ENCODE measurements around the gene TPP2.

Gene TPP2

DNA sequence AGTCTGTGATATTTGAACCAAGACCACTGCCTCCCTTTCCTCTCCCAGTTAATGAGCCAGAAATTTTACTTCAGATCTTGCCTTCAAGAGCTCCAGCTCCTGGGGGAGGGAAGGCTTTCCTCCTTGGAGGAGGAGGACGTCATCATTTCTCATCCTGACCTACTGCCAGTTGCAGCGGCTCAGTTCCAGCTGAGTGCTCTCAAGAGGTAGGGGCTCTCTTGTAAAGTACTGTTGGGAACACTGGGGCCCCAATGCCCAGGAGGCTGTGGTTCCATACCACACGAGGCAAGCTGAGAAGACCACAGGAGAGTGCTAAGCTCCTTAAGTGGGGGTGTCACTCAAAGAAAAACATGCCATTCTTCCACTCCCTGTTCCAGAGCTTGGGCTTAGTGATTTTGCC lies 61.9 kb downstream of the TPP2 start:
- DNase-seq = no peak

DNA sequence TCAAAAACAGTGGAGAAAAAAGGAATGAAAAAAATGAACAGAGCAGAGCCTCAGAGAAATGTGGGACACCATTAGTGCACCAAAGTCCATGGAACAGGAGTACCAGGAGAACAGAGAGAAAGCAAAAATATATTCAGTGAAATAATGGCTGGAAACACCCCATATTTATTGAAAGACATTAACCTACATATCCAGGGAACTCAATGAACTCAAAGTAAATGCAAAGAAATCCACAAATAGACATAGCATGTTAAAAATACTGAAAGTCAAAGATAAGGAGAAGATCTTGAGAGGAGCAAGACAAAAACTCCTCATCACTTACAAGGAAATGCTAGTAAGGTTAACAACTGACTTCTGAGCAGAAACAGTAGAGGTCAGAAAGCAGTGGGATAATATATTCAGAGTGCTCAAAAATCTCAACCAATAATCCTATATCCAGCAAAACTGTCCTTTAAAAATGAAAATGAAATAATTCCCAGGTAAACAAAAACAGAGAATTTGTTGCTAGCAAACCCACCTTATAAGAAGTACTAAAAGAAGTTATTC lies 62.5 kb downstream of the TPP2 start:
- no peak for DNase-seq

DNA sequence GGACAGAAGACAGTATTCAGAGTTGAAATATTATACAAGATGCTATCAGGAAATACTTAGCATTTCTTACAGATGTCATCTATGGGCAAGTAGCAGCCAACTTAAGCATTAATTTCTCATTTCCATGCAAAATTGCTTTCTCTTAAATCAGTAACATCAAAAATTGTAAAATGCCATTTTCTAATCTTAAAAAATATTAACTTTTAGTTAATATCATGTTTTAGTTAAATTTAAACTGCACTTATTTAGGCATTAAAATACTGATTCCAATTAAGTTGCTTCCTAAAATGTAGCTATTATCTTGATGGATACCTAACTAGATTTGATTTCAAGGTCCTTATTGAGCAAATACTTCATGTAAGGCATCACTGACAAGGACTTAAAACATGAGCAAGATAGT lies 70.2 kb downstream of the TPP2 start:
- no peak for DNase-seq

DNA sequence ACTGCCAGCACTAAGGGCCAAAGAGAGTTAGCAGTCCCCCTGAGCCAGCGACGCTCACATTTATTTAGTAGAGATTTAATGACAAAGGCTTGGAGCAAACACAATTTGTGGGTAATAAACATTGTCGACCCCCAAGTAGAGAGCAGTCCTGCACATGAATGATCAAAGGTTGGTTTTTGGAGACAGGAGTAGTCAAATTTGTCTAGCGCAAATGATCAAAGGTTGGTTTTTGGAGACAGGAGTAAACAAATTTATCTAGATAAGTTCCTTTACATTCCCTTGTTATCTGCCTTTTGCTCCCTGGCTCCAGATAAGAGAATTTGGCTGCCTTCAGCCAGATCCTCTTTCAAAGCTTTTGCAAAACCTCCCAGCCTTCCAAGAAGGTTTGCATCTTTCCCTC lies 71.1 kb downstream of the TPP2 start:
- no peak for DNase-seq

DNA sequence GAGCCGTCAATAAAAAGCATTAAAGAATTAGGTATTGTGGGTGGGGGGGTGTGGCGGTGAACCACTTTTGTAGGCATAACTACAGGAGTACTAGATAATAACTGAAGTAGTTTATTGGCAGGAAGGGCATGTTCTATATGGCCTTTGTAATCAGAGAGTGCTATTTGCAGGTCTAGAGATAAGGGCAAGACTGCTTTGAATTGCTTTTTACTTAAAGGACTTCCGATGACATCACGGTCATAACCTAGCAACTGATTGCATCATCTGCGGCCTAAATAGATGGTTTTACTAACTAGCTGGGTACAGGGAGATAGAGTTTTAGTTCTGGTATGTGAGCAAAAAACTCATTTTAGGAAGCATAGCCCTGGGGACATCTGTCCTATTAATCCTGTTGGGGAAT lies 73.3 kb downstream of the TPP2 start:
- DNase-seq = no peak

DNA sequence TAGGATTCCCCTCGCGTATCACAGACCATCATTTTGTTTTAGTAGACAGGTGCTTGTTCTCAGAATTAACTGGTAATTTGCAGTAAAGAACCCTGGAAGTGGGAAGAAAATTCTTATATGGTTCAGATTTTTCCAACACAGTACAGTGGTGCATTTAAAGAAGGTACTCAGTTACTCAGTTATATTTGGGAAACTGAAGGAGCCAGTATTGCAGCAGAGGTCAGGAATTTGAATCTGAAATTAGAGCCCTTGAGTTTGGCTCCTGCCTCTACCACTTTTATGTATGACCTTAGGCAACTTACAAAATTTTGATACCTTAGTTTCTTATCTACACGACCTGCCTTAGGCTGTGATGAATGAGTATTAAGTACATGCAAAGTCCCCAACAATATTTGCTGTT lies 78.3 kb downstream of the TPP2 start:
- no peak for DNase-seq

DNA sequence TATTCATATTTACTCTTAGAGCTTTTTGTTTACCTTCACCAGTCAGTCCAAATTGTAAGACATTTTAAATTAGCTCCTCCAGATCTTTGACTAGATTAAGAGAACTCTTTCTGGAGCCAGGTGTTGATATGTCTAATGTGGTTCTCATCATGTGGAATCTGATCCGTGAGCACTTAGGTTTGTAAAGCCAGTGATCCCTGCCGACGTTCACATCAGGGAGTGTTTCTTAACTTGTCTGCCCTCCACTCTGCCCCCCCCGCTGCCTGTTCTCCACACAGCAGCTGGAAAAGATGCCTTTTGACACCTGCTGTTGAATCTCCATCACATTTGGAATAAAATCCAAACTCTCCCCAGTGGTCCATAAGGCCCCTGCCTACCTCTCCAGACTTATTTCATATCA lies 80.3 kb downstream of the TPP2 start:
- peak; percentile 90 for DNase-seq

DNA sequence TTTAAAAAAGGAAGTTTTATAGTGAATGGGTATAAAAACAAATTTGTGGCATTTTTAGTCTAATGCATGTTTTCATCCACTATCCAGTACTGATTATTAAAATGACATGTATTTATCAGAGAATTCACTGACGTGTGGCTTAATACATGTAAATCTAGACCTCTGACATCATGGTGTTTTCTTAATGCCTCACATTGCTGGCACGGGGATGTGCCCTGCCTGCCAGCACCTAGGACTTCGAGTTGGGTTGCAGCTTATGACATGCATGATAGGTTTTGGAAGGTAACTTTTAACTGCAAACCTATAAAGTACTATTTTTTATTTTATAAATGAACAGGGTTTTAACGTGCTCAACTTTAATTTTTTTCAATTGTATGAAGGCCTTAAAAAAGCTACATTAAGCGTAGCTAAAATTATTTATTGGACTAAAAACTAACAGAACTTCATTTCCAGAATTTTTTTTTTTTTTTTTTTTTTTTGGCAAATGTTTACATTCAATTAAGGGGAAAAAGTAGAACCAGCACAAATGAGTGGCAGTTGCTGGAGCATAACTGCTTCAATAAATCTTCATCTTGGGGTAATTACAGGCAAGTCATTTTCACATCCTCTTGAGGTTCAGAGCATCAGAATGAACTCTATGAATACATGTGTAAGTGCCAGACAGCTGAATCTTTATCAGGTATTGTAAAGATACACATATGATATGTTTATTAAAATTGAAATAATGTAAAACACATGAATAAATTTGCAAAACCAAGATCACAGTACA lies 81.7 kb downstream of the TPP2 start:
- DNase-seq = peak; percentile 64

DNA sequence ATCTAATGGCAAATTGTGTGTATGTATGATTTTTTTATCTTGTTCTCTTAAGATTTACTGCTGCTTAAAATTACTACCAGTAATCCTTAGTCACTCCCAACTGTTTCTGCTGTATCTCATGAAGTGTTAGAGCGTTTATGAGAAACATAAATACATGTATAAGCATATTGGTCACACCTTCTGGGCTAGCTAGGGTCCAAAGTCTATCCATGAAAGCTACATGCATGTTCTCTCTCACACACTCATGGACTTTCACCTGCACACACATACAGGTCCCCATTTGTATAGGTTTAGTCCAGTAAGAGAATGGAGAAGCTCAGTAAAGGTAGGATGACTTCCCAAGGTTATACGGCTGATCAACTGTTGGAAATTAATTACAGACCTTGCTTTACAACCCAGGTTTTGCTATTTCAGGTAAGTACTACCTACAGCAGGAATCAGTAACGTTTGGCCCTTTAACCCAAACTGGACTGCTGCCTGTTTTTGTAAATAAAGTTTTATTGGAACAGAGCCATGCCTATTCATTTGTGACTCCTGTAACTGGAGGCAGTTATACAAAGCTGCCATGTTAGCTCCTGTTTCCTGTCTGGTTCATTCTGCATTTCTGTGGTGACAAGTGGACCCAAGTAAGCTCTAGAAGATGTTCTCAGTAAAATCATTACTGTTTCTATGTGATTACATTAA lies 82.8 kb downstream of the TPP2 start:
- DNase-seq = peak; percentile 36

DNA sequence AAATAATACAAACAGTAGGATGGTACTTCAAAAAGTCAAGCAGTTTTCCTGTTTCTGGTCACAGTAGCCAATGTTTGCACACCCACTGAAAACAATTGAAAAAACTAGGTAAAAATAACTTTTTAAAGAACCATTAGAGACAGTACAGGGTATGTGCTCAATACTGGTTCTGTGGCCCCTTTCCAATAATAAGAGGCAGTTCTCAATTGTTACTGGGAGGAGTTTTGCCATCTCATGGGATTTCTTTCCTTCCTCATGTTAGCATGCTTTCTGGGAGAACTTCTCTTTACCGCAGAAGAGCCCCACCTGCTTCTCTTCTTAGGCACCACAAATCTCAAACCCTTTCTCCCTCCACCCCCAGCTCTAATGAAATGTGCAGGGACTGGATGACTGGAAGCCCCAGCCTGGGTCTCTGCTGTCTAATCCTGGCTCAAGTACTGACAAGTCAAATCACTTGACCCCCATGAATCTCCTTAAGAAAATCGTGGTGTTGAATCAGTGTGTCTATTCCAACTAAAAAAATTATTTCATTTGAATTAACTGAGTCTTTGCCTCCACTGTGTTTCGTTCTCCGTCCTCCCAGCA lies 83.4 kb downstream of the TPP2 start:
- no peak for DNase-seq

DNA sequence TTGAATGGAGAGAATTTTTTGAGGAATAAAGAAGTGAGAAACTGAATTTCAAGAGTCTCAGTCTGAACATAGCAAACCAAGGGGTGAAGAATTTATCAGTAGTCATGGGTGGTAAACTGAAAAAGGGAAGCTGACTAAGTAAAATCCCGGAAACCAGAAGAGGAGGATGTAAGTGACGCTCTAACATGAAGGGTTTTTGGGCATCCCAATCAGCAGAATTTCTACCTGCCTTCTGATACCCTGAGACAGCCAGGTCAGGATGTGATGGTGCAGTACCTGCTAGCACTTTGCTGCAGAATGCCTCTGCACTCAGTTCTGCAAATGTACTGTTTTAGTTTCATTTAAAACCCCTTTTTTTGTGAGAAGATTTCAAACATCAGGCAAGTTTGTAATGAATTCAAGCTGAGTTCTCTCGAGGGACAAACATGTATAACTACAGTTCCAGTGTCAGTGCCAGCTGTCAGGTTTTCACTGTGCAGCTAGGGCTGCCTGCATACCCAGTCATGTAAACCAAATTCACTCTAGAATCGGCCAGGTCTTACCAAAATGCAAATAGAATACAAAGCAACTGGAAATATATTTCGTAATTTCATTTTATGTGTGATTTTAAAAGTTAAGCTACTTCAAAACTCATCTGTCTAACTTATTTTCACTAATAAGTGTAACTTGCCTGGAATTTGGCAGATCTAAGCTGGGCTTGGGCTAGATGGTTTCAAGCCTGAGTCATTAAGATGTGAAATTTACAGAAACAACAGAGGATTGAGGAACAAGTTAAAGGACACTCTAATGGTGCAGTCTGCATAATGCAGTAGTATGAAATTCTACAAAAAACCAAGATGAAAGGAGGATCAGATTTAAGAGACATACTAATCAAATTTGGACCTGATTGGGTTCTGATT lies 84.3 kb downstream of the TPP2 start:
- DNase-seq = peak; percentile 26

DNA sequence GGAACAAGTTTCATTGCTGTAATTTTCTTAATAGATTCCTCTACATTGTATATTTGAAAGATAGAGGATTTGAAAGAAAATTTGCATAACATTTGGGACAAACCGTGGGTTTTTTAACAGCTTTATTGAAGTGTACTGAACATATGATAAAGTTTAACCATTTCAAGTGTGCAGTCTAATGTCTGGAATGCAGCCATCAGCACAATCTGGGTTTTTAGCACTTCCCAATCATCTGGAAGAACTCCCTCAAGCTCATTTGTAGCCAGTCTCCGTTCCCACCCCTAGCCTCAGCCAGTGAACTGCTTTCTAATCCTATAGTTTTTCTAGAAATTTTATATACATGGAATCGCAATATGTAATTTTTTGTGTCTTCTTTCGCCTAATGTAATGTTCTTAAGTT lies 85.4 kb downstream of the TPP2 start:
- DNase-seq = no peak

DNA sequence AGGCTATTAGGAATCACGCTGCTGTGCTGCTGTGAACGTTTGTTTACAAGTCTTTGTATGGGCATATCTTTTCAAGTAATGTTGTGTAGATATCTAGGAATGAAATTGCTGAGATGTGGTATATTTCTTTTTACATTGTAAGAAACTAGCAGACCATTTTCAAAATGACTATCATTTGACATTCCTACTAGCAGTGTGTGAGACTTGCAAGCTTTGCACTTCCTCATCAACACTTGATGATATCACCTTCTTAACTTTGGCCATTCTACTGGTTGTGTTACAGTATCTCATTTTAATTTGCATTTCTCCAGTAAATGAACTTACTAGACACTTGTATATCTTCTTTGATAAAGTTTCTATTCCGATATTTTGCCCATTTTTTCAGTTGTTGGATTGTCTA lies 85.9 kb downstream of the TPP2 start:
- no peak for DNase-seq

DNA sequence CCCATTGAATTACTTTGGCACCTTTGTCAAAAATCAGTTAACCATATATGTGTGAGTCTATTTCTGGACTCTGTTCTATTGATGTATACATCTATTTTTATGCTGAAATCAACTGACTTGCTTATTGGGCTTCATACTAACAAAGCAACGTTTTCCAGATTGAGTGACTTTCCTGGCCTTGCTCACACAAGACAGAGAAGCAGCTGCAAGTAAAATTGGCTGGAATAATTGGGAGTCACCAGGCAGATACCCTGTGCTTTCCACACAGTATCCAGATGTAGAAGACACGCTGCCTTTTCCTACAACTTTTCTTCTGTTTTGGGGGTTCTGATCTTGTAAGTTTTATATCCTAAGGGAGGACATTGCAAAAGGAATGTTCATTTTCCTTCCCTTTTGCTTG lies 86.9 kb downstream of the TPP2 start:
- no peak for DNase-seq

DNA sequence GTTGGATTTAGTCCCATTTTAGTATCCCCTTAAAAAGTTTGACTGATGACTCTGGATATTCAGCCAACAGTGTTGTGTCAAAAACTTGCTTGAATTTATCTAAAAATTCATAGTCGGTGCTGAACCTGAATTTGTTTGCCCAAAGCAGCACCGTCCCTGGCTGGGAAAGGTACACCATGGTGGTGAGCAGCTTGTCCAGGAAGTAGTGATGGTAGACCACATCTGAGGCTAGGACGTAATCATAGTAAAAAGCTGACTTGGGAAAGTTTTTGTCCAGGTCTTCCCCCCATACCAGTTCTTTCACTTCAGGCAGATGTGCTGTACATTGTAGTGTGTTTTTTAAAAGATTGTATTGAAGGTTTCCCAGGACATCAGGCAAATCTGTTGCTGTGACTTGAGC lies 89.2 kb downstream of the TPP2 start:
- no peak for DNase-seq

DNA sequence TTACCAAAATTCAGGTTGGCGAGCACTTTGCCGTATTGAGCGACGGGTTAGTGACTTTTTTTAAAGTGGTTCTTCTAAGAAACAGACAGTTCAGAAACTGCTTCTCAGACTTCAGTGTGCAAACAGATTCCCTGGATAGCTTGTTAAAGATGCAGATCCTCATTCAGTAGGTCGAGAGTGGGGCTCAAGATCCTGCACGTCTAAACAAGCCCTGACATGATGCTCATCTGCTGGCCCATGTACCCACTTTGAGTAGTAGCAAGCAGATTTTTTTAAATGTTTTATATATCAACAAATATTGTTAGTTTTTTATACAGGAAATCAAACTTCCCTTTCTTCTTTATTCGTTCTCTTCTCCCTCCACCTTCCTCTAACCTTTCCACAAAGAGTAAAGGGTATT lies 90.7 kb downstream of the TPP2 start:
- no peak for DNase-seq

DNA sequence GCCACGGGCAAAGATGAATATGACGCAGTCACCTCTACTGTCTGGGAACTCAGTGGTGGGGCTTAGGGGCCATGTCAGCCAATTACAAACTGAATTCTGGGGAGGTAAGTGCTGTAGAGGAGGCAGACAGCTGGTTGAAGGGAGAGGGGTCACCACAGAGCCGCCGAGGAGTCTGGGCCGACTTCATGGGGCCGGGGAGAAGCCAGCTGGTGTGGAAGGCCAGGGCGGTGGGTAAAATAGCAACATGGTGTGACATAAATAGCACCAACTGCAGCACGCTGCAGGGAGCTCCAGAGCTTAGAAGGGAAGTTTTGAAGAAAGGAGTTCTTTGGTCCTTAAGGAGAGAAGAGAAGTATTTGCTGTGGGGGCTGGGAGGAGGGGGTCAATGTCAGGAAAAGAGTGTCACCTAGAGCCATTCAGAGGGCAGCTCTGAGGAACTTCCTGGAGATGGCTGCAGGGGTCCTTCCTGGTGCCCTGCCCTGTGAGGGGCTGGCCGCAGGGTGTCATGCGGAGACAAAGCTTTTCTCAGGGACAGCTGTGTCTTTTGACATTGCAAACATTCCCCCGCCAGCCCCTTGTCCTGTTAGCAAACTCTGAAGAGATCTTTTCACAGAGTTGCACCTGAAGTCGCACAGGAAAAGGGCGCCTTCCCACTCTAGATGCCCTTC lies 91.7 kb downstream of the TPP2 start:
- DNase-seq = peak; percentile 18

DNA sequence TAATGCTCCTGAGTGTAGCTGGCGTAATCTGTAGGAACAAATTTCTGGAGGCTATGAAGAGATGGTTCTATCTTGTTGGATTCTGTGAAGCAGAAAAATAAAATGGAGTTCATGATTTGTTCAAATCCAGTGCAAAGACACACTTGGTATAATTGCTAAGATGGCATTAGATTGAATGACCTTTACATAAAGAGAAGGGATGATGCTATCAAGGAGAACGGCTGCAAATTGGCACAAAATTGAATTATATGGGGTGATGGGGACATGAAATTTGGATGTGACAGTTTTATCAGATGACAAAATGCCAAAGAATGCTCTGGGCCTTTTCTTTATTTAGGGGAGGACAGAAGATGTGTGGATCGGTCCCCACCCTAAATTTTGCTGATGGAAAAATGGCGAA lies 94.1 kb downstream of the TPP2 start:
- DNase-seq = no peak

DNA sequence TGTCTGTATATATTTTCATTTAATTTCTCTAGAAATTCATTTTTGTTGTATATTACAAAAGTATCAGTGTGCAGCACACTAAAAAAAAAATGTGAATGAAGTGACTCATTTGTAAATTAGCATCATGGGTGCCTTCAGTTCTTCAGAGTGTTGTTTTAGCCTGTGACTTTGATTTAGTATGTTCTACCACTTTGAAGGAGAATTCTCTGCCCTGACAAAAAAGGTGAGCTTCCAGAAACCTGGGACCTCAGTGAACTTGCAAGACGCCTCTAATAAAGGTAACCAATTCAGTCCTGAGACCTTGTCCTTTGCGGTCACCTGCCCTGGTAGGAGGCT lies 95.7 kb downstream of the TPP2 start:
- DNase-seq = peak; percentile 23

DNA sequence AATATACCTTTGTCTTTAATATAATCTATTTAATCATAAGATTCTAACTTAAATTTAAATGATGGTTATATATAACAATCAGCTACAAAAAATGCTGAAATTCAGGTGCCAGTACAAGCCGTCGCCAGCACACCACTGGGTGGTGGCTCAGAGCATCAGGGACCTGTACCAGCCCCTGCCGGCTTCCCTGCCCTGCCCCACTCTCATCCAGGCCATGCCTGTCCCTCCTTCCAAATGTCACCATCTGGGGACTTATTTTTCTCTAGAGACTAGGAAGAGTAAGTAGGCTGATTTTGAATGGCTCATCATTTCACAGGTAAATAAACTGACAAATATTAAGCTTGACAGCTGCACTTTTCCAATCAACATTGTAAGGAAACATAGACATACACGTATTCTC lies 96.5 kb downstream of the TPP2 start:
- peak; percentile 45 for DNase-seq

DNA sequence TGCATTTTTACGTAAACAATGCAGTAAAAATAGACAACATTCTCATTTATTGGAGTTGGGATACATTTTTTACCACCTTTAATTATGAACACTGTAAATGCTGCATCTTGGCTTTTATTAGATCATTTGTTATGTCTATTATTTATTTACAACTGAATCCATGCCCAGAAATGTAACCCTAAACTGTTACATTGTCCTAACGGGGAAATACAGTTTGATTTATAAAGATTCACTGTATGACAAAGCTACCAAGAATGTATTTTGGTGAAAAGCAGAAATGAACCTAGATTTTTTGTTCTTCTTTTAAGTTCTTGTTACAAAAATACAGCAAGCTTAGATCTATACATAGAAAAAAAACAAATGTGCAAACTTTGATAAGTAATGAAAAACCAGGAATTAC lies 97.0 kb downstream of the TPP2 start:
- DNase-seq = no peak

DNA sequence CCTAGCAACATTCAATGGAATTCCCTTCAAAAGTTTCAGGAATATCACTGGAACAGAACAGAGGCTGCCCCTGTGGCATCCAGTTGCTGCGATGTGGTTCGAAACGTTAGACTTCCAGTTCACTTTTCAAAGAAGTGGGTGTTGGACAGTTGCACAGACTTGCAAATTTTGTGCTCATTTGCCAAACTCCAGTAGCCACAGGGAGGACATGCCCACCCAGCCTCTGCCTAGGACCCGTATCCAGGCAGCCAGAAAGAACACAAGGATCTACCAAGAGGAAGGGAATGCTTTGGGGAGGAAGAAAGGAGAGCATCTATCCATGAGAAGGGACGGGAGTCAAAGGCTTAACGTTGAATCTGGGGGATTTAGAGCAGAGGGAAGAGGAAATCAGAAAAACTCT lies 98.2 kb downstream of the TPP2 start, which contains the start of gene METTL21C:
Gene METTL21C, minus strand, starts transcription at position 108 of the 400 bp plus-strand sequence. CDS start 546 bp downstream, outside the sequence.
- no peak for DNase-seq

DNA sequence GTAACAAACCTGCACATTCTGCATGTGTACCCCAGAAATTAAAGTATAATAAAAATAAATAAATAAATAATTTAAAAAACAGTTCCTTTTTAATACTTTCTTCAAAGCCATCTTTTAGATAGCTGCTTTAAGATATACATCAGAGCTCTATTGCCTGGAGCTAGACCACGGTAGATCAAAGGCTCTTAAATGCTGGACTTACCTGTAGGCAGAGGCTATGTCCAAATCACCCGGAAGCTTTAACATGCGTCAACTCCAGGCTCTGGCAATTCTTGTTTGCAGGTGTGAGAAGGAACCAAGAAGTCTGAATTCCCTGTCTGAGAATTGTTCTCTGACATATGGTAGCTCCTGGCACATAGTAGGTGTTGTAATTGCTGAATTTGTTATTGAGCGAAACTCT lies 99.7 kb downstream of the TPP2 start:
- DNase-seq = no peak
